SU-DHL-6 (cell line): ENCODE measurements around the gene HHEX.

ENCODE experiments used
- H2AFZ ChIP-seq: fragments of 200-600 bp; sonication (generic); 2 replicates; pipeline ENCODE4 v1.6.1; 2014; ENCODE audit warnings: low read depth, mild to moderate bottlenecking, moderate library complexity, mixed read lengths, antibody characterized with exemption, low read length; ENCODE audit not compliant: severe bottlenecking
- H3F3A ChIP-seq: fragments of 200-600 bp; shearing (Covaris generic); 2 replicates; pipeline ENCODE4 v1.6.0; 2016; ENCODE audit warnings: antibody characterized with exemption, mild to moderate bottlenecking; ENCODE audit not compliant: insufficient read depth
- H3K27ac ChIP-seq: fragments of 200-600 bp; sonication (generic); 2 replicates; pipeline ENCODE4 v1.5.1; 2016; ENCODE audit warnings: low read depth, mild to moderate bottlenecking, low read length, moderate library complexity, mixed read lengths
- H3K27me3 ChIP-seq: fragments of 200-600 bp; sonication (generic), shearing (Covaris generic); 2 replicates; pipeline ENCODE4 v1.6.0; 2014; ENCODE audit warnings: mild to moderate bottlenecking, low read length
- H3K36me3 ChIP-seq: fragments of 200-600 bp; sonication (generic); 2 replicates; pipeline ENCODE4 v1.6.1; 2014; ENCODE audit warnings: mild to moderate bottlenecking, low read length, mixed read lengths
- H3K4me2 ChIP-seq: fragments of 300-600, 200-600 bp; shearing (Covaris generic), sonication (generic); 2 replicates; pipeline ENCODE4 v1.6.0; 2014; ENCODE audit warnings: low read length, low read depth, mild to moderate bottlenecking; ENCODE audit not compliant: poor library complexity, severe bottlenecking
- H3K4me3 ChIP-seq: fragments of 200-600 bp; sonication (generic); 2 replicates; pipeline ENCODE4 v1.5.1; 2014; ENCODE audit warnings: antibody characterized with exemption, low read length, mild to moderate bottlenecking, mixed read lengths; ENCODE audit not compliant: insufficient read depth, poor library complexity, severe bottlenecking
- H3K79me2 ChIP-seq: fragments of 200-600 bp; sonication (generic); 2 replicates; pipeline ENCODE4 v1.6.1; 2014; ENCODE audit warnings: mild to moderate bottlenecking, low read length, moderate library complexity; ENCODE audit not compliant: insufficient read depth
- H3K9ac ChIP-seq: fragments of 200-600 bp; sonication (generic); 2 replicates; pipeline ENCODE4 v1.7.0; 2014; ENCODE audit warnings: mild to moderate bottlenecking, low read length
- H3K9me2 ChIP-seq: fragments of 200-600 bp; sonication (generic); replicated peaks from 2 replicates; pipeline ENCODE4 v1.6.1; 2014; ENCODE audit warnings: low read length; ENCODE audit not compliant: insufficient read depth
- H3K9me3 ChIP-seq: fragments of 200-600 bp; sonication (generic); 2 replicates; pipeline ENCODE4 v1.6.1; 2014; ENCODE audit warnings: low read length, mixed read lengths; ENCODE audit not compliant: insufficient read depth
- H4K20me1 ChIP-seq: fragments of 200-600 bp; sonication (generic); 2 replicates; pipeline ENCODE4 v1.6.1; 2014; ENCODE audit warnings: low read depth, mild to moderate bottlenecking, antibody characterized with exemption, low read length, moderate library complexity, mixed read lengths
- EZH2phosphoT487 ChIP-seq: fragments of 200-600 bp; sonication (generic), shearing (Covaris generic); conservative IDR thresholded peaks from 2 replicates; pipeline ENCODE4 v1.6.1; 2018; ENCODE audit warnings: mild to moderate bottlenecking, antibody characterized with exemption, low read length, moderate library complexity, mixed read lengths
- TF ChIP-seq, protein P1 (sequence below): fragments of 200-600 bp; sonication (generic); IDR thresholded peaks from one replicate; pipeline ENCODE4 v1.5.1; 2017; ENCODE audit warnings: antibody characterized with exemption, mild to moderate bottlenecking, low read length, moderate library complexity; ENCODE audit not compliant: insufficient read depth, poor library complexity, severe bottlenecking

The HHEX gene

DNA sequence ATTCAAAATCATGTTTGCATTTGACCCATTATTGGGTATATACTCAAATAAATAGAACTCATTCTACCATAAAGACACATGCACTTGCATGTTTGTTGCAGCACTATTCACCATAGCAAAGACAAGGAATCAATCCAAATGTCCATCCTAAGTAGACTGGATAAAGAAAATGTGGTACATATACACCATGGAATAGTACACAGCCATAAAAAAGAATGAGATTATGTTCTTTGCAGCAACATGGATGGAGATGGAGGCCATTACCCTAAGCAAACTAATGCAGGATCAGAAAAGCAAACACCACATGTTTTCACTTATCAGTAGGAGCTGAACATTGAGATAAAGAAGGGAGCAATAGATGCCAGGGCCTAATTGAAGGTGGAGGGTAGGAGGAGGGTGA lies 12.0 kb upstream of the HHEX start:
- H3F3A ChIP-seq, result no peaks in the 10 kb centered on the region
- H2AFZ ChIP-seq, result no peak overlapping the region
- no peaks in the 10 kb centered on the region for H4K20me1 ChIP-seq
- H3K9ac ChIP-seq, result no peak overlapping the region
- no peaks in the 10 kb centered on the region for H3K36me3 ChIP-seq
- no peaks in the 10 kb centered on the region for H3K9me2 ChIP-seq
- no peaks in the 10 kb centered on the region for H3K27me3 ChIP-seq
- H3K79me2 ChIP-seq, result no peaks in the 10 kb centered on the region
- H3K9me3 ChIP-seq, result no peaks in the 10 kb centered on the region
- no peak overlapping the region for H3K4me3 ChIP-seq
- H3K27ac ChIP-seq, result no peak overlapping the region
- TF ChIP-seq, protein P1, sequence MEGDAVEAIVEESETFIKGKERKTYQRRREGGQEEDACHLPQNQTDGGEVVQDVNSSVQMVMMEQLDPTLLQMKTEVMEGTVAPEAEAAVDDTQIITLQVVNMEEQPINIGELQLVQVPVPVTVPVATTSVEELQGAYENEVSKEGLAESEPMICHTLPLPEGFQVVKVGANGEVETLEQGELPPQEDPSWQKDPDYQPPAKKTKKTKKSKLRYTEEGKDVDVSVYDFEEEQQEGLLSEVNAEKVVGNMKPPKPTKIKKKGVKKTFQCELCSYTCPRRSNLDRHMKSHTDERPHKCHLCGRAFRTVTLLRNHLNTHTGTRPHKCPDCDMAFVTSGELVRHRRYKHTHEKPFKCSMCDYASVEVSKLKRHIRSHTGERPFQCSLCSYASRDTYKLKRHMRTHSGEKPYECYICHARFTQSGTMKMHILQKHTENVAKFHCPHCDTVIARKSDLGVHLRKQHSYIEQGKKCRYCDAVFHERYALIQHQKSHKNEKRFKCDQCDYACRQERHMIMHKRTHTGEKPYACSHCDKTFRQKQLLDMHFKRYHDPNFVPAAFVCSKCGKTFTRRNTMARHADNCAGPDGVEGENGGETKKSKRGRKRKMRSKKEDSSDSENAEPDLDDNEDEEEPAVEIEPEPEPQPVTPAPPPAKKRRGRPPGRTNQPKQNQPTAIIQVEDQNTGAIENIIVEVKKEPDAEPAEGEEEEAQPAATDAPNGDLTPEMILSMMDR, result no peak
- TF ChIP-seq EZH2phosphoT487, result no peak
- no peak overlapping the region for H3K4me2 ChIP-seq

DNA sequence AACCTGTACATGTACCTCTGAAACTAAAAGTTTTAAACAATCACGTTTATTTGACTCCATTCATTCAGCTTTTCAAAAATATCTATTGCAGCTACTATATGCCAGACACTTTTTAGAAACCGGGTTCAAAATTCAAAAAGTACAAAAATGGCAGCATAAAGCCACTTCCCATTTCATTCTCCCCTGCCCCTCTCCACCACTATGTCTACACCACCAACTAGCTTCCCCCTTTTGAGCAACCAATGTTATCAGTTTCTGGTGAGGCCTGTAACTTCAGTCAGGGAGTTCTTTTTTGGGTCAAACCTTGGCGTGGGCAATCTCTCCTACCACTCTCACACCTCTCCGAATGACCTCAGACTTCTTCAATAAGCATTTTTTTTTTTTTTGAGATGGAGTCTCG lies 11.5 kb upstream of the HHEX start:
- H3F3A ChIP-seq, result no peaks in the 10 kb centered on the region
- H3K9me3 ChIP-seq, result no peaks in the 10 kb centered on the region
- no peaks in the 10 kb centered on the region for H3K9me2 ChIP-seq
- no peak overlapping the region for H3K9ac ChIP-seq
- TF ChIP-seq, protein P1, result no peak
- TF ChIP-seq EZH2phosphoT487, result no peak
- no peaks in the 10 kb centered on the region for H3K27me3 ChIP-seq
- no peaks in the 10 kb centered on the region for H4K20me1 ChIP-seq
- no peaks in the 10 kb centered on the region for H3K36me3 ChIP-seq
- no peak overlapping the region for H2AFZ ChIP-seq
- H3K27ac ChIP-seq, result no peak overlapping the region
- no peak overlapping the region for H3K4me3 ChIP-seq
- H3K79me2 ChIP-seq, result no peaks in the 10 kb centered on the region
- H3K4me2 ChIP-seq, result no peak overlapping the region

DNA sequence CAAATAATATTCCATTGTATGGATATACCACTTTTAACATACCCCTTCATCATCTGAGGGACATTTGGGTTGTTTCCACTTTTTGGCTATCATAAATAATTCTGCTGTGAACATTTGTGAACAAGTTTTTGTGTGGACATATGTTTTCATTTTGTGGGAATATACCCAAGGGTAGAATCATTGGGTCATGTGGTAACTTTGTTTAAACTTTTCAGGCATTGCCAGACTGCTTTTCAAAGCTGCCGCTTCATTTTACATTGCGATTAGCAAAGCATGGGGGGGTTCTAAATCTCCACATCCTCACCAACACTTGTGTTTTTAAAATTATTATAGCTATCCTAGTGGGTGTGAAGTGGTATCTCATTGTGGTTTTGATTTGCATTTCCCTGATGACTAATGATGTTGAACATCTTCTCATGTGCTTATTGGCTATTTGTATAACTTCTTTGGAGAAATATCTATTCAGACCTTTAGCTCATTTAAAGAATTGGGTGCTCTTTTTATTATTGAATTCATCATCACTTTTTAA lies 8.4 kb upstream of the HHEX start:
- Histone ChIP-seq H3K4me3 (no peak overlapping the region), H3K9ac (no peak overlapping the region), H3K4me2 (no peak overlapping the region), H3K27me3 (no peaks in the 10 kb centered on the region), H3K36me3 (no peaks in the 10 kb centered on the region), H3F3A (0 out of 2 replicates have a peak, but pooled peaks cover 3% of the 10 kb centered on the region), H3K9me3 (no peaks in the 10 kb centered on the region), H3K79me2 (no peaks in the 10 kb centered on the region), H4K20me1 (no peaks in the 10 kb centered on the region), H2AFZ (no peak overlapping the region), H3K27ac (no peak overlapping the region), H3K9me2 (no peaks in the 10 kb centered on the region)
- TF ChIP-seq EZH2phosphoT487, result no peak
- TF ChIP-seq, protein P1, result no peak
